OCI-LY3 (cell line): Measurements from ENCODE around the gene CRYL1.

Experiments used
- H2AFZ ChIP-seq: fragments of 200-600, 300-600 bp; shearing (Covaris generic); 2 replicates; pipeline ENCODE4 v1.6.0; 2014; ENCODE audit warnings: antibody characterized with exemption, low read depth, low read length
- H3K27ac ChIP-seq: fragments of 200-600, 300-600 bp; sonication (generic); 2 replicates; pipeline ENCODE4 v1.5.1; 2014; ENCODE audit warnings: mild to moderate bottlenecking, low read length, moderate library complexity, mixed read lengths
- H3K27me3 ChIP-seq: fragments of 200-600, 300-600 bp; sonication (generic); 2 replicates; pipeline ENCODE4 v1.6.1; 2014; ENCODE audit warnings: low read depth, low read length, mixed read lengths
- H3K36me3 ChIP-seq: fragments of 200-600, 300-600 bp; sonication (generic); replicated peaks from 2 replicates; pipeline ENCODE3; 2014; ENCODE audit warnings: low read depth, low read length, mixed read lengths
- H3K4me1 ChIP-seq: fragments of 300-600, 200-600 bp; sonication (generic); 2 replicates; pipeline ENCODE4 v1.6.1; 2014; ENCODE audit warnings: low read length, mixed read lengths
- H3K4me2 ChIP-seq: fragments of 200-600, 300-600 bp; sonication (generic); 2 replicates; pipeline ENCODE4 v1.6.1; 2014; ENCODE audit warnings: low read length, mixed read lengths
- H3K4me3 ChIP-seq: fragments of 300-600, 200-600 bp; sonication (generic); 2 replicates; pipeline ENCODE4 v1.5.1; 2014; ENCODE audit warnings: antibody characterized with exemption, mild to moderate bottlenecking, low read length, moderate library complexity
- H3K79me2 ChIP-seq: fragments of 300-600, 200-600 bp; shearing (Covaris generic); 2 replicates; pipeline ENCODE4 v1.6.1; 2014; ENCODE audit warnings: mild to moderate bottlenecking, low read length, mixed read lengths
- H3K9ac ChIP-seq: fragments of 300-600, 200-600 bp; shearing (Covaris generic); 2 replicates; pipeline ENCODE4 v1.6.0; 2014; ENCODE audit warnings: mild to moderate bottlenecking, low read length, moderate library complexity
- H3K9me3 ChIP-seq: fragments of 200-600, 300-600 bp; shearing (Covaris generic); 2 replicates; pipeline ENCODE4 v1.6.1; 2014; ENCODE audit warnings: low read length, mixed read lengths; ENCODE audit not compliant: insufficient read depth
- H4K20me1 ChIP-seq: fragments of 200-600, 300-600 bp; sonication (generic); 2 replicates; pipeline ENCODE4 v1.6.1; 2016; ENCODE audit warnings: low read length, mixed read lengths; ENCODE audit not compliant: insufficient read depth
- EZH2phosphoT487 ChIP-seq: fragments of 200-600 bp; shearing (Covaris generic); IDR thresholded peaks from 2 replicates; pipeline ENCODE4 v1.6.1; 2018; ENCODE audit warnings: antibody characterized with exemption, mixed run types, low read depth
- TF ChIP-seq, protein P1 (sequence below): fragments of 200-600, 300-600 bp; sonication (generic); IDR thresholded peaks from 2 replicates; pipeline ENCODE4 v1.5.1; 2014; ENCODE audit warnings: antibody characterized with exemption, low read length, low read depth

The CRYL1 gene

DNA sequence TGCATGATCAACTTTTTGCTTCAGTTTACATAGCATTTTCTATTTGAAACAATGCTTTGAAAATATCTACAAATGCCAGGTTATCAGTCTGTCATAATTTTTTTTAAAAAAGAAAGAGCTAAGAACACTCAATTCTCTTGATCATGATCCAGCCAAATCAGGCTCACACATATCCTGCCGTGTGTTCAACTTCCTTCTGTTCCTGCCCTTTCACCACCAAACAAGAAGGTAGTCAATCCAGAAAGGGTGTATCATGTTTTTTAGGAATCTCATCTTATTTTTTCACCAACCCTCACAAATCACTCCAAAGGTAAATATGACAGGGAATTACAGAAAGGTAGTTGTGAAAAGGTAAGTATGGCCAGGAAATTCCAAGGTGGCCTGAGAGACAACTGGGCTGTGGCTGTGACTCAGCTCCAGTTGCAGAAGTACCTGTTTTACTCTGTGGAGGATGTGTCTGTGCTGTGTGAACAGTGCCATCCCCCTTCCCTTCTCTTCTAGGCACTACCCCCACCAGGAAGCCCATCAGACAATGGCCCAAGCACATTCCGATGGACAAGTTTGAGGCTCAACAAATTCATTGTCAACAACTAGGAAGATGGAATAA is 154.7 kb downstream of the CRYL1 start:
- Histone ChIP-seq H3K9me3 (no peaks in the 10 kb centered on the region), H3K36me3 (no peaks in the 10 kb centered on the region), H3K9ac (no peak overlapping the region), H3K4me1 (no peaks in the 10 kb centered on the region), H3K79me2 (no peaks in the 10 kb centered on the region), H3K27ac (no peak overlapping the region), H3K27me3 (peaks cover 51% of the 10 kb centered on the region), H3K4me2 (no peak overlapping the region), H2AFZ (no peak overlapping the region), H3K4me3 (no peak overlapping the region), H4K20me1 (no peaks in the 10 kb centered on the region)
- TF ChIP-seq, protein P1, sequence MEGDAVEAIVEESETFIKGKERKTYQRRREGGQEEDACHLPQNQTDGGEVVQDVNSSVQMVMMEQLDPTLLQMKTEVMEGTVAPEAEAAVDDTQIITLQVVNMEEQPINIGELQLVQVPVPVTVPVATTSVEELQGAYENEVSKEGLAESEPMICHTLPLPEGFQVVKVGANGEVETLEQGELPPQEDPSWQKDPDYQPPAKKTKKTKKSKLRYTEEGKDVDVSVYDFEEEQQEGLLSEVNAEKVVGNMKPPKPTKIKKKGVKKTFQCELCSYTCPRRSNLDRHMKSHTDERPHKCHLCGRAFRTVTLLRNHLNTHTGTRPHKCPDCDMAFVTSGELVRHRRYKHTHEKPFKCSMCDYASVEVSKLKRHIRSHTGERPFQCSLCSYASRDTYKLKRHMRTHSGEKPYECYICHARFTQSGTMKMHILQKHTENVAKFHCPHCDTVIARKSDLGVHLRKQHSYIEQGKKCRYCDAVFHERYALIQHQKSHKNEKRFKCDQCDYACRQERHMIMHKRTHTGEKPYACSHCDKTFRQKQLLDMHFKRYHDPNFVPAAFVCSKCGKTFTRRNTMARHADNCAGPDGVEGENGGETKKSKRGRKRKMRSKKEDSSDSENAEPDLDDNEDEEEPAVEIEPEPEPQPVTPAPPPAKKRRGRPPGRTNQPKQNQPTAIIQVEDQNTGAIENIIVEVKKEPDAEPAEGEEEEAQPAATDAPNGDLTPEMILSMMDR, result no peak
- no peak for TF ChIP-seq EZH2phosphoT487

DNA sequence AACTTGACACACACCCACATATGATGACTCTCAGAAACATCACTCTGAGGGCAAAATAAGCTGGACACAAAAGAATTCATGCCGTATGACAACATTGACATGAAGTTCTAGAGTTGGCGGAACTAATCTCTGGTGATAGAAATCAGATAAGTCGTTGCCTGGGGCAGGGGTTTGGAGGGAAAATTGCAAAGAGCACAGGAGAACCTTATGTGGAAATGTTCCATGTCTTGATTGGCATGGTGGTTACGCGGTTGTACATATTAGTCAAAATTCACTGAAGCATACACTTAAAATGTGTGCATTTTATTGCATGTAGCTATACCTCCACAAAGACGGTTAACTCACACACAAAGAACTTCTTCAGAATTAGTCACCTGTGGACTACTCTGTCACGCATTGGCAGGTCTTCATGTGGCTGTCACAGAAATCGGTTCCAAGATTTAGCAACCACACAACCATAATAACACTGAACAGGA is 155.7 kb downstream of the CRYL1 start:
- H4K20me1 ChIP-seq, result no peaks in the 10 kb centered on the region
- no peak overlapping the region for H3K4me3 ChIP-seq
- no peak overlapping the region for H3K9ac ChIP-seq
- no peaks in the 10 kb centered on the region for H3K4me1 ChIP-seq
- TF ChIP-seq, protein P1, result no peak
- TF ChIP-seq EZH2phosphoT487, result no peak
- no peak overlapping the region for H3K27ac ChIP-seq
- no peaks in the 10 kb centered on the region for H3K36me3 ChIP-seq
- no peak overlapping the region for H3K4me2 ChIP-seq
- H3K9me3 ChIP-seq, result no peaks in the 10 kb centered on the region
- H3K27me3 ChIP-seq, result peaks cover 51% of the 10 kb centered on the region
- no peaks in the 10 kb centered on the region for H3K79me2 ChIP-seq
- no peak overlapping the region for H2AFZ ChIP-seq

- Histone ChIP-seq H3K36me3 (no peaks in the 10 kb centered on the region), H3K4me2 (no peak overlapping the region), H3K4me3 (no peak overlapping the region), H3K79me2 (no peaks in the 10 kb centered on the region), H4K20me1 (no peaks in the 10 kb centered on the region), H3K27ac (no peak overlapping the region), H3K27me3 (peaks cover 20% of the 10 kb centered on the region), H2AFZ (no peak overlapping the region), H3K9ac (no peak overlapping the region), H3K4me1 (no peaks in the 10 kb centered on the region), H3K9me3 (no peaks in the 10 kb centered on the region)
- TF ChIP-seq EZH2phosphoT487, result no peak
- TF ChIP-seq, protein P1, result no peak
Observed at GRCh38 chr13:20366056-20366455, 159.6 kb downstream of the CRYL1 start.

GRCh38 chr13:20363603-20364002 is 162.1 kb downstream of the CRYL1 start:
- H4K20me1 ChIP-seq, result no peaks in the 10 kb centered on the region
- no peak overlapping the region for H2AFZ ChIP-seq
- H3K9ac ChIP-seq, result no peak overlapping the region
- H3K4me2 ChIP-seq, result no peak overlapping the region
- H3K9me3 ChIP-seq, result no peaks in the 10 kb centered on the region
- TF ChIP-seq, protein P1, result no peak
- no peak for TF ChIP-seq EZH2phosphoT487
- no peak overlapping the region for H3K27ac ChIP-seq
- H3K79me2 ChIP-seq, result no peaks in the 10 kb centered on the region
- no peaks in the 10 kb centered on the region; the same call in 1 of the 2 replicates for H3K27me3 ChIP-seq
- H3K4me3 ChIP-seq, result no peak overlapping the region
- H3K4me1 ChIP-seq, result no peaks in the 10 kb centered on the region
- H3K36me3 ChIP-seq, result no peaks in the 10 kb centered on the region
